ENCODE data around the gene HNRNPA0.

DNA sequence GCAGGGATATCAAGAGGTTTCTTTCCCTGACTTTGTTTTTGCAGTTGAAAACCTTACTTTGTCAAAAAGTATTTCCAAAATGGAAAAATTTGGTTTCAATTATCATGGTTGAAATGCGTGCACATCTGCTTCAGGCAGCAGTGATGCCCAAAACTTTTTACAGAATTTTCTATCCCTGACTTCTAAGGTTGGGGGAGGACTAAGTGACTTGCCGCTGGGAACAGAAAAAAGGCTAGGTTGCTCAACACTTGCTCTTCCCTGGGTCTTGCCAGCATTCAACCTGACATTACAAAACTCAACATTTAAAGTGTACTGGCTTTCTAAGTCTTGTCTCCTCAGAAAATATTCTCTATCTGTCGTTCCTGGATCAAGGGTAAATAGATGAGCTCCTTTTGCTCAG lies 23.0 kb downstream of the HNRNPA0 start:
- TF ChIP-seq CTCF (IDR thresholded peaks at IDR 0.05) (no peak), POLR2A (IDR thresholded peaks at IDR 0.05) (no peak)
